SK-N-SH (cell line): ENCODE results near the gene NDUFB6. TPM values are rescaled to one million over a fixed set of nuclear protein-coding genes. Genes with fewer than 3 reads are reported as not detected.

Source experiments
- CTCF ChIA-PET: fragments of 300-600, 350-600 bp; formaldehyde crosslinking; extraction: SDS; loops from one replicate; lab custom pipeline; 2021; lab: Yijun Ruan, JAX
- POLR2A ChIA-PET: fragments of 350-600 bp; sonication (Branson Sonifier 250); formaldehyde crosslinking; extraction: SDS; loops from one replicate; lab custom pipeline; 2020; ENCODE audit warnings: antibody characterized with exemption, inconsistent platforms; lab: Yijun Ruan, JAX
- DNase-seq: peaks from one replicate; pipeline ENCODE4 v3.0.0; 2012
- H2AFZ ChIP-seq: fragments of 200-600 bp; sonication (generic); 2 replicates; pipeline ENCODE4 v1.8.1; 2016; ENCODE audit warnings: antibody characterized with exemption, mild to moderate bottlenecking, low read depth
- H3F3A ChIP-seq: fragments of 200-600 bp; sonication (generic); replicated peaks from 2 replicates; pipeline ENCODE3; 2016; ENCODE audit warnings: antibody characterized with exemption, mild to moderate bottlenecking; ENCODE audit not compliant: insufficient read depth
- H3K27ac ChIP-seq, 2 experiments: fragments of 200-500 bp in 1 of 2; fragments of 200-600 bp in 1 of 2; sonication (Bioruptor generic) in 1 of 2; sonication (generic), shearing (Covaris generic) in 1 of 2; 2 replicates each; pipeline versions ENCODE4 v1.5.1 to v1.6.1; 2014 to 2016; ENCODE audit warnings: low read depth in 2 of 2, inconsistent platforms in 1 of 2, low read length in 1 of 2, mild to moderate bottlenecking in 1 of 2, mixed read lengths in 1 of 2
- H3K27me3 ChIP-seq: fragments of 200-600 bp; sonication (generic), shearing (Covaris generic); 2 replicates; pipeline ENCODE4 v1.6.1; 2016; ENCODE audit warnings: mixed run types; ENCODE audit not compliant: insufficient read depth
- H3K36me3 ChIP-seq, 2 experiments: fragments of 200-500 bp in 1 of 2; fragments of 200-600 bp in 1 of 2; sonication (Bioruptor generic) in 1 of 2; sonication (generic) in 1 of 2; replicated peaks in 1 of 2; 2 replicates each; pipeline versions ENCODE3 to v1.5.1; 2014 to 2016; ENCODE audit warnings: low read length in 1 of 2, mild to moderate bottlenecking in 1 of 2; ENCODE audit not compliant: insufficient read depth in 2 of 2, control insufficient read depth in 1 of 2
- H3K4me1 ChIP-seq, 2 experiments: fragments of 200-500 bp in 1 of 2; fragments of 200-600 bp in 1 of 2; sonication (Bioruptor generic) in 1 of 2; sonication (generic), shearing (Covaris generic) in 1 of 2; 2 replicates each; pipeline versions ENCODE4 v1.5.1 to v1.6.1; 2014 to 2016; ENCODE audit warnings: low read depth in 1 of 2, low read length in 1 of 2, mixed run types in 1 of 2; ENCODE audit not compliant: insufficient read depth in 2 of 2, control insufficient read depth in 1 of 2
- H3K4me2 ChIP-seq: fragments of 200-600 bp; sonication (generic), shearing (Covaris generic); 2 replicates; pipeline ENCODE4 v1.6.1; 2017; ENCODE audit warnings: mixed run types
- H3K4me3 ChIP-seq, 2 experiments: fragments of 200-500 bp in 1 of 2; fragments of 200-600 bp in 1 of 2; sonication (Bioruptor generic) in 1 of 2; sonication (generic), shearing (Covaris generic) in 1 of 2; 2 replicates each; pipeline versions ENCODE4 v1.5.1 to v1.8.1; 2014 to 2016; ENCODE audit warnings: low read depth in 2 of 2, inconsistent platforms in 1 of 2, low read length in 1 of 2, mild to moderate bottlenecking in 1 of 2, mixed read lengths in 1 of 2, moderate library complexity in 1 of 2
- H3K79me2 ChIP-seq: fragments of 200-600 bp; sonication (generic); 2 replicates; pipeline ENCODE4 v1.8.1; 2017; ENCODE audit warnings: mild to moderate bottlenecking; ENCODE audit not compliant: insufficient read depth
- H3K9ac ChIP-seq: fragments of 200-600 bp; sonication (generic); 2 replicates; pipeline ENCODE4 v1.6.1; 2017; ENCODE audit warnings: mixed run types
- H3K9me2 ChIP-seq: fragments of 200-600 bp; sonication (generic); 2 replicates; pipeline ENCODE4 v1.6.1; 2017; ENCODE audit warnings: mixed run types
- H3K9me3 ChIP-seq: fragments of 200-600 bp; sonication (generic); 2 replicates; pipeline ENCODE4 v1.6.1; 2017; ENCODE audit warnings: mixed run types, mild to moderate bottlenecking, moderate library complexity
- H4K20me1 ChIP-seq: fragments of 200-600 bp; sonication (generic); 2 replicates; pipeline ENCODE4 v1.6.1; 2017; ENCODE audit warnings: mild to moderate bottlenecking, mixed run types; ENCODE audit not compliant: insufficient read depth
- CHD2 ChIP-seq: fragments of 150-350 bp; IDR thresholded peaks from 2 replicates; pipeline ENCODE4 v1.6.1; 2018; ENCODE audit warnings: low read length; ENCODE audit not compliant: partially characterized antibody
- FOXM1 ChIP-seq: IDR thresholded peaks from 2 replicates; pipeline ENCODE4 v1.4.0; 2012; ENCODE audit warnings: low read depth, mild to moderate bottlenecking
- GABPA ChIP-seq: IDR thresholded peaks from 2 replicates; pipeline ENCODE4 v1.4.0; 2012; ENCODE audit warnings: low read depth, mild to moderate bottlenecking
- GATA2 ChIP-seq: sonication (generic); formaldehyde crosslinking; IDR thresholded peaks from 2 replicates; pipeline ENCODE4 v1.5.0; 2020; ENCODE audit warnings: mild to moderate bottlenecking, missing genetic modification reagents
- MEF2A ChIP-seq: IDR thresholded peaks from 2 replicates; pipeline ENCODE4 v1.4.0; 2012; ENCODE audit warnings: low read depth, borderline replicate concordance
- MXI1 ChIP-seq: IDR thresholded peaks from 2 replicates; pipeline ENCODE4 v1.6.1; 2012; ENCODE audit warnings: mild to moderate bottlenecking, low read depth, low read length, improper control_type of control experiment
- NFIC ChIP-seq: IDR thresholded peaks from 2 replicates; pipeline ENCODE4 v1.4.0; 2012; ENCODE audit warnings: borderline replicate concordance
- NRF1 ChIP-seq: IDR thresholded peaks from 2 replicates; pipeline ENCODE4 v1.6.1; 2012; ENCODE audit warnings: low read depth, mild to moderate bottlenecking, low read length
- RFX5 ChIP-seq: IDR thresholded peaks from 2 replicates; pipeline ENCODE4 v1.6.1; 2012; ENCODE audit warnings: mild to moderate bottlenecking, improper control_type of control experiment, low read length
- RXRA ChIP-seq: IDR thresholded peaks from 2 replicates; pipeline ENCODE4 v1.4.0; 2012; ENCODE audit warnings: low read depth, mild to moderate bottlenecking, borderline replicate concordance
- SIN3A ChIP-seq: IDR thresholded peaks from 2 replicates; pipeline ENCODE4 v1.6.1; 2012; ENCODE audit warnings: low read depth, mild to moderate bottlenecking, low read length, moderate library complexity, borderline replicate concordance
- TAF1 ChIP-seq: IDR thresholded peaks from 2 replicates; pipeline ENCODE4 v1.6.1; 2012; ENCODE audit warnings: low read depth, mild to moderate bottlenecking, low read length, moderate library complexity, borderline replicate concordance
- TEAD4 ChIP-seq: IDR thresholded peaks from 2 replicates; pipeline ENCODE4 v1.4.0; 2012; ENCODE audit warnings: mild to moderate bottlenecking, borderline replicate concordance; ENCODE audit not compliant: insufficient read depth
- WGBS: methylation state at CpG from one replicate; pipeline ENCODE4 v1.1.6; 2017; ENCODE audit warnings: low lambda C conversion rate; 5-methylcytosine and 5-hydroxymethylcytosine counted together
- polyA plus RNA-seq, 3 experiments: library from polyadenylated mRNA; depleted of rRNA; stranded (reverse); fragments of >200 nt; gene quantifications; 2 replicates each; pipeline ENCODE4 v1.2.3, GENCODE V29; 2012
- TF ChIP-seq, protein P1 (sequence below): IDR thresholded peaks from 2 replicates; pipeline ENCODE4 v1.4.0; 2012; ENCODE audit warnings: low read depth, borderline replicate concordance
- TF ChIP-seq, protein P2 (sequence below): fragments of 150-350 bp; IDR thresholded peaks from 2 replicates; pipeline ENCODE4 v1.6.1; 2017; ENCODE audit warnings: antibody characterized with exemption, low read length, low read depth, borderline replicate concordance
- TF ChIP-seq, protein P3 (sequence below): IDR thresholded peaks from 2 replicates; pipeline ENCODE4 v1.4.0; 2012; ENCODE audit warnings: low read depth
- TF ChIP-seq, protein P4 (sequence below): fragments of 200-600 bp; sonication (generic); IDR thresholded peaks from 2 replicates; pipeline ENCODE4 v1.6.1; 2017; ENCODE audit warnings: antibody characterized with exemption, mild to moderate bottlenecking, moderate library complexity
- TF ChIP-seq, protein P5 (sequence below): IDR thresholded peaks from 2 replicates; pipeline ENCODE4 v1.6.1; 2012; ENCODE audit warnings: mild to moderate bottlenecking, low read depth, low read length, moderate library complexity
- TF ChIP-seq, protein P6 (sequence below): IDR thresholded peaks from 2 replicates; pipeline ENCODE4; 2012

Gene NDUFB6
- polyA plus RNA-seq, 1 of the 3 experiments (the other 2 are of a cell fraction) = 96.2 TPM

DNA sequence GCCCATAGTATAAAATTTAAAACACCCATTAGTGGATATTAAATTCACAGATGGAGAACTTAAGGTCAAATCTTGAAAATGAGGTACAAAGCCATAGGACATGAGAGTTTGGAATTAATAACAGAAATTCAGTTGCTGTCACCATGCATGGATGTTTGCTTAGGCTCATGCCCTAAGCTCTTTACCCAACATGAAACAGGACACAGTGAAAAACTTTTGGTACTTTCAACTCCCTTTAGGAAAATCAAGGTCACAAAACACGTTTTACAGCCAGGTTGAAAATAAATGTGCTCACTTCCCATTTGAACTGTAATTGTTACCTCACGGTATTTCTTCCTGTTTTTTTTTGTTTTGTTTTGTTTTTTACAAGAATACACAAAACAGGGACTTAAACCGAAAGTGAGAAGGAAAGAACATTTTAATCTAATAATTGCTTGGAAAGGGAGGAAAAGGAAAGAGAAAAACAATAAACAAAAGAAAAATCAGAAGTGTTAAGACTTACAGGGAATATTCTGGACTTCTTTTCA lies 14.5 kb downstream of the NDUFB6 start:
- CTCF ChIA-PET = interaction anchor here (0.6 to 2.4 kb wide), 4 partner anchors 8 to 180 kb away, joined by 3 to 13 read pairs (median 4); no protein-coding TSS in a partner anchor
- Histone ChIP-seq H3K9me2 (no peaks in the 10 kb centered on the region), H3K4me3 (no peak overlapping the region), H2AFZ (no peak overlapping the region), H3K36me3 (peaks cover 3 to 11% of the 10 kb centered on the region in 2 experiments), H3K27ac (no peak overlapping the region), H3K27me3 (no peaks in the 10 kb centered on the region), H3K9ac (no peak overlapping the region), H3K4me1 (no peaks in the 10 kb centered on the region; a peak in 2 of 4 replicates), H3F3A (peaks cover 3% of the 10 kb centered on the region), H4K20me1 (no peaks in the 10 kb centered on the region), H3K4me2 (no peak overlapping the region), H3K9me3 (no peaks in the 10 kb centered on the region), H3K79me2 (peaks cover 43% of the 10 kb centered on the region; the same call in 1 of the 2 replicates)
- POLR2A ChIA-PET = no interaction called here
- TF ChIP-seq NRF1 (no peak), MEF2A (no peak), TEAD4 (no peak), NFIC (no peak), GABPA (no peak), RFX5 (no peak), RXRA (no peak), CHD2 (no peak), FOXM1 (no peak), GATA2 (CRISPR knock-in tag) (no peak), MXI1 (no peak), SIN3A (no peak), TAF1 (no peak)
- TF ChIP-seq, protein P1, sequence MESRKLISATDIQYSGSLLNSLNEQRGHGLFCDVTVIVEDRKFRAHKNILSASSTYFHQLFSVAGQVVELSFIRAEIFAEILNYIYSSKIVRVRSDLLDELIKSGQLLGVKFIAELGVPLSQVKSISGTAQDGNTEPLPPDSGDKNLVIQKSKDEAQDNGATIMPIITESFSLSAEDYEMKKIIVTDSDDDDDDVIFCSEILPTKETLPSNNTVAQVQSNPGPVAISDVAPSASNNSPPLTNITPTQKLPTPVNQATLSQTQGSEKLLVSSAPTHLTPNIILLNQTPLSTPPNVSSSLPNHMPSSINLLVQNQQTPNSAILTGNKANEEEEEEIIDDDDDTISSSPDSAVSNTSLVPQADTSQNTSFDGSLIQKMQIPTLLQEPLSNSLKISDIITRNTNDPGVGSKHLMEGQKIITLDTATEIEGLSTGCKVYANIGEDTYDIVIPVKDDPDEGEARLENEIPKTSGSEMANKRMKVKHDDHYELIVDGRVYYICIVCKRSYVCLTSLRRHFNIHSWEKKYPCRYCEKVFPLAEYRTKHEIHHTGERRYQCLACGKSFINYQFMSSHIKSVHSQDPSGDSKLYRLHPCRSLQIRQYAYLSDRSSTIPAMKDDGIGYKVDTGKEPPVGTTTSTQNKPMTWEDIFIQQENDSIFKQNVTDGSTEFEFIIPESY = no peak
- TF ChIP-seq, protein P2, sequence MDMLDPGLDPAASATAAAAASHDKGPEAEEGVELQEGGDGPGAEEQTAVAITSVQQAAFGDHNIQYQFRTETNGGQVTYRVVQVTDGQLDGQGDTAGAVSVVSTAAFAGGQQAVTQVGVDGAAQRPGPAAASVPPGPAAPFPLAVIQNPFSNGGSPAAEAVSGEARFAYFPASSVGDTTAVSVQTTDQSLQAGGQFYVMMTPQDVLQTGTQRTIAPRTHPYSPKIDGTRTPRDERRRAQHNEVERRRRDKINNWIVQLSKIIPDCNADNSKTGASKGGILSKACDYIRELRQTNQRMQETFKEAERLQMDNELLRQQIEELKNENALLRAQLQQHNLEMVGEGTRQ = no peak
- TF ChIP-seq, protein P3, sequence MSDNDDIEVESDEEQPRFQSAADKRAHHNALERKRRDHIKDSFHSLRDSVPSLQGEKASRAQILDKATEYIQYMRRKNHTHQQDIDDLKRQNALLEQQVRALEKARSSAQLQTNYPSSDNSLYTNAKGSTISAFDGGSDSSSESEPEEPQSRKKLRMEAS = no peak
- TF ChIP-seq, protein P4, sequence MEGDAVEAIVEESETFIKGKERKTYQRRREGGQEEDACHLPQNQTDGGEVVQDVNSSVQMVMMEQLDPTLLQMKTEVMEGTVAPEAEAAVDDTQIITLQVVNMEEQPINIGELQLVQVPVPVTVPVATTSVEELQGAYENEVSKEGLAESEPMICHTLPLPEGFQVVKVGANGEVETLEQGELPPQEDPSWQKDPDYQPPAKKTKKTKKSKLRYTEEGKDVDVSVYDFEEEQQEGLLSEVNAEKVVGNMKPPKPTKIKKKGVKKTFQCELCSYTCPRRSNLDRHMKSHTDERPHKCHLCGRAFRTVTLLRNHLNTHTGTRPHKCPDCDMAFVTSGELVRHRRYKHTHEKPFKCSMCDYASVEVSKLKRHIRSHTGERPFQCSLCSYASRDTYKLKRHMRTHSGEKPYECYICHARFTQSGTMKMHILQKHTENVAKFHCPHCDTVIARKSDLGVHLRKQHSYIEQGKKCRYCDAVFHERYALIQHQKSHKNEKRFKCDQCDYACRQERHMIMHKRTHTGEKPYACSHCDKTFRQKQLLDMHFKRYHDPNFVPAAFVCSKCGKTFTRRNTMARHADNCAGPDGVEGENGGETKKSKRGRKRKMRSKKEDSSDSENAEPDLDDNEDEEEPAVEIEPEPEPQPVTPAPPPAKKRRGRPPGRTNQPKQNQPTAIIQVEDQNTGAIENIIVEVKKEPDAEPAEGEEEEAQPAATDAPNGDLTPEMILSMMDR = no peak
- TF ChIP-seq, protein P5, sequence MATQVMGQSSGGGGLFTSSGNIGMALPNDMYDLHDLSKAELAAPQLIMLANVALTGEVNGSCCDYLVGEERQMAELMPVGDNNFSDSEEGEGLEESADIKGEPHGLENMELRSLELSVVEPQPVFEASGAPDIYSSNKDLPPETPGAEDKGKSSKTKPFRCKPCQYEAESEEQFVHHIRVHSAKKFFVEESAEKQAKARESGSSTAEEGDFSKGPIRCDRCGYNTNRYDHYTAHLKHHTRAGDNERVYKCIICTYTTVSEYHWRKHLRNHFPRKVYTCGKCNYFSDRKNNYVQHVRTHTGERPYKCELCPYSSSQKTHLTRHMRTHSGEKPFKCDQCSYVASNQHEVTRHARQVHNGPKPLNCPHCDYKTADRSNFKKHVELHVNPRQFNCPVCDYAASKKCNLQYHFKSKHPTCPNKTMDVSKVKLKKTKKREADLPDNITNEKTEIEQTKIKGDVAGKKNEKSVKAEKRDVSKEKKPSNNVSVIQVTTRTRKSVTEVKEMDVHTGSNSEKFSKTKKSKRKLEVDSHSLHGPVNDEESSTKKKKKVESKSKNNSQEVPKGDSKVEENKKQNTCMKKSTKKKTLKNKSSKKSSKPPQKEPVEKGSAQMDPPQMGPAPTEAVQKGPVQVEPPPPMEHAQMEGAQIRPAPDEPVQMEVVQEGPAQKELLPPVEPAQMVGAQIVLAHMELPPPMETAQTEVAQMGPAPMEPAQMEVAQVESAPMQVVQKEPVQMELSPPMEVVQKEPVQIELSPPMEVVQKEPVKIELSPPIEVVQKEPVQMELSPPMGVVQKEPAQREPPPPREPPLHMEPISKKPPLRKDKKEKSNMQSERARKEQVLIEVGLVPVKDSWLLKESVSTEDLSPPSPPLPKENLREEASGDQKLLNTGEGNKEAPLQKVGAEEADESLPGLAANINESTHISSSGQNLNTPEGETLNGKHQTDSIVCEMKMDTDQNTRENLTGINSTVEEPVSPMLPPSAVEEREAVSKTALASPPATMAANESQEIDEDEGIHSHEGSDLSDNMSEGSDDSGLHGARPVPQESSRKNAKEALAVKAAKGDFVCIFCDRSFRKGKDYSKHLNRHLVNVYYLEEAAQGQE = no peak
- TF ChIP-seq, protein P6, sequence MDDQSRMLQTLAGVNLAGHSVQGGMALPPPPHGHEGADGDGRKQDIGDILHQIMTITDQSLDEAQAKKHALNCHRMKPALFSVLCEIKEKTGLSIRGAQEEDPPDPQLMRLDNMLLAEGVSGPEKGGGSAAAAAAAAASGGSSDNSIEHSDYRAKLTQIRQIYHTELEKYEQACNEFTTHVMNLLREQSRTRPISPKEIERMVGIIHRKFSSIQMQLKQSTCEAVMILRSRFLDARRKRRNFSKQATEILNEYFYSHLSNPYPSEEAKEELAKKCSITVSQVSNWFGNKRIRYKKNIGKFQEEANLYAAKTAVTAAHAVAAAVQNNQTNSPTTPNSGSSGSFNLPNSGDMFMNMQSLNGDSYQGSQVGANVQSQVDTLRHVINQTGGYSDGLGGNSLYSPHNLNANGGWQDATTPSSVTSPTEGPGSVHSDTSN = no peak
- WGBS = 92% methylated on average over 3 of the region's 3 CpGs
- no peak for DNase-seq
